Esophagus muscularis mucosa (tissue), 4 donors: ENCODE results near the gene CDH10. TPM values are rescaled to one million over a fixed set of nuclear protein-coding genes. Genes with fewer than 3 reads are reported as not detected.

ENCODE experiments used
- DNase-seq: peaks from one replicate; pipeline ENCODE4 v3.0.0-alpha.2; 2017; ENCODE audit errors: extremely low spot score
- H3K27ac ChIP-seq, 4 donors: fragments of 200-600 bp; sonication (generic); replicated peaks in 1 of 4; 1 replicate in 3 of 4; 2 replicates in 1 of 4; pipeline ENCODE4 v1.5.1; 2016 to 2019; ENCODE audit warnings: mild to moderate bottlenecking in 1 of 4
- H3K27me3 ChIP-seq, 4 donors: fragments of 200-600 bp; sonication (generic); one replicate each; pipeline versions ENCODE4 v1.5.1 to v1.6.0; 2016 to 2019
- H3K36me3 ChIP-seq, 4 donors: fragments of 200-600 bp; sonication (generic); one replicate each; pipeline ENCODE4 v1.5.1; 2016 to 2019
- H3K4me1 ChIP-seq, 4 donors: fragments of 200-600 bp; sonication (generic); one replicate each; pipeline ENCODE4 v1.5.1; 2016 to 2019
- H3K4me3 ChIP-seq, 4 donors: fragments of 200-600 bp; sonication (generic); 1 replicate in 2 of 4; 2 replicates in 2 of 4; pipeline ENCODE4 v1.5.1; 2016 to 2019; ENCODE audit warnings: mild to moderate bottlenecking in 4 of 4, moderate library complexity in 1 of 4
- H3K9me3 ChIP-seq, 4 donors: fragments of 200-600 bp; sonication (generic); 1 replicate in 3 of 4; 2 replicates in 1 of 4; pipeline ENCODE4 v1.5.1; 2016 to 2019
- EP300 ChIP-seq: sonication (generic); formaldehyde crosslinking; IDR thresholded peaks from one replicate; pipeline ENCODE4 v1.6.1; 2017; ENCODE audit warnings: antibody characterized with exemption
- POLR2A ChIP-seq: fragments of 450-650 bp; IDR thresholded peaks from one replicate; pipeline ENCODE4 v1.6.1; 2017; ENCODE audit warnings: antibody characterized with exemption, moderate library complexity, mild to moderate bottlenecking, low read depth
- POLR2AphosphoS5 ChIP-seq, 2 donors: sonication (generic); formaldehyde crosslinking; IDR thresholded peaks; one replicate each; pipeline ENCODE4 v1.6.1; 2017; ENCODE audit warnings: antibody characterized with exemption in 2 of 2
- WGBS: methylation state at CpG from one replicate; pipeline ENCODE4 v1.1.5; 2018; 5-methylcytosine and 5-hydroxymethylcytosine counted together
- intact Hi-C: fragments of 100-400 bp; cut with DNase I; formaldehyde crosslinking; loops from one replicate; pipeline ENCODE4 v1.15.1; 2023
- total RNA-seq, 4 donors: library from RNA; depleted of rRNA; stranded (reverse); fragments of >200 nt; gene quantifications; one replicate each; pipeline versions ENCODE4 v1.1.0 to v1.2.1, GENCODE V29; 2016
- TF ChIP-seq, protein P1 (sequence below), 3 experiments: fragments of 200-600 bp in 2 of 3; fragments of 450-650 bp in 1 of 3; sonication (generic) in 2 of 3; IDR thresholded peaks; one replicate each; pipeline ENCODE4 v1.5.1; 2017 to 2019; ENCODE audit warnings: antibody characterized with exemption in 3 of 3, mild to moderate bottlenecking in 2 of 3, moderate library complexity in 1 of 3

CDH10 gene
- total RNA-seq, 4 donors from 2014 or later, result 0.23 TPM; not detected in 3

GRCh38 chr5:24509943-24510342, 134.8 kb downstream of the CDH10 start:
- Histone ChIP-seq H3K4me1 (no peaks in the 10 kb centered on the region), H3K36me3 (no peaks in the 10 kb centered on the region), H3K27ac (no peak overlapping the region), H3K9me3 (no peaks in the 10 kb centered on the region), H3K27me3 (no peaks in the 10 kb centered on the region), H3K4me3 (no peak overlapping the region)
- WGBS, result 78% methylated on average over 3 of the region's 3 CpGs
- no peak for DNase-seq
- TF ChIP-seq, protein P1, sequence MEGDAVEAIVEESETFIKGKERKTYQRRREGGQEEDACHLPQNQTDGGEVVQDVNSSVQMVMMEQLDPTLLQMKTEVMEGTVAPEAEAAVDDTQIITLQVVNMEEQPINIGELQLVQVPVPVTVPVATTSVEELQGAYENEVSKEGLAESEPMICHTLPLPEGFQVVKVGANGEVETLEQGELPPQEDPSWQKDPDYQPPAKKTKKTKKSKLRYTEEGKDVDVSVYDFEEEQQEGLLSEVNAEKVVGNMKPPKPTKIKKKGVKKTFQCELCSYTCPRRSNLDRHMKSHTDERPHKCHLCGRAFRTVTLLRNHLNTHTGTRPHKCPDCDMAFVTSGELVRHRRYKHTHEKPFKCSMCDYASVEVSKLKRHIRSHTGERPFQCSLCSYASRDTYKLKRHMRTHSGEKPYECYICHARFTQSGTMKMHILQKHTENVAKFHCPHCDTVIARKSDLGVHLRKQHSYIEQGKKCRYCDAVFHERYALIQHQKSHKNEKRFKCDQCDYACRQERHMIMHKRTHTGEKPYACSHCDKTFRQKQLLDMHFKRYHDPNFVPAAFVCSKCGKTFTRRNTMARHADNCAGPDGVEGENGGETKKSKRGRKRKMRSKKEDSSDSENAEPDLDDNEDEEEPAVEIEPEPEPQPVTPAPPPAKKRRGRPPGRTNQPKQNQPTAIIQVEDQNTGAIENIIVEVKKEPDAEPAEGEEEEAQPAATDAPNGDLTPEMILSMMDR (IDR thresholded peaks at IDR 0.05), result no peak
- TF ChIP-seq POLR2AphosphoS5 (IDR thresholded peaks at IDR 0.05), result no peak
- TF ChIP-seq POLR2A, result no peak
- no peak for TF ChIP-seq EP300
- intact Hi-C loops, result no loop called here

DNA sequence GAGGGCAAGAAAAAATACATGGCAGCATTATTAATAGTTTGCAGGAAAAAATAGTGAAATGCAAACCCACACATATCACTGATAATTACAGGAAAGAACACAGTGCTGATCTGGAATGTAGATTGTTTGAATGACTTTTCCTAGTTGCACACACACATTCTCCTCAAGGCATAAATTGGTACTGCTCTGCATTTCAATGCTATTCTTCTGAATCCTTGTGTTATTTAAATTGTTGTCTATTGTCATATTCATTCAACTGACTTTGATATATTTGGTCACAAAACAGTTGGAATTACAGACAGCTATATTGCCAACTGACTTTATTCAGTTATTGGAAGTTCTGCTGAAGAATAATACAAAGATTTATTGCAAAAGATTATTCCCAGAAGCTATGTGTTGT, 139.5 kb downstream of the CDH10 start:
- no peak for DNase-seq
- intact Hi-C loops, result no loop called here
- TF ChIP-seq POLR2AphosphoS5 (IDR thresholded peaks at IDR 0.05) (no peak), POLR2A (no peak), EP300 (no peak)
- TF ChIP-seq, protein P1 (IDR thresholded peaks at IDR 0.05), result no peak

DNA sequence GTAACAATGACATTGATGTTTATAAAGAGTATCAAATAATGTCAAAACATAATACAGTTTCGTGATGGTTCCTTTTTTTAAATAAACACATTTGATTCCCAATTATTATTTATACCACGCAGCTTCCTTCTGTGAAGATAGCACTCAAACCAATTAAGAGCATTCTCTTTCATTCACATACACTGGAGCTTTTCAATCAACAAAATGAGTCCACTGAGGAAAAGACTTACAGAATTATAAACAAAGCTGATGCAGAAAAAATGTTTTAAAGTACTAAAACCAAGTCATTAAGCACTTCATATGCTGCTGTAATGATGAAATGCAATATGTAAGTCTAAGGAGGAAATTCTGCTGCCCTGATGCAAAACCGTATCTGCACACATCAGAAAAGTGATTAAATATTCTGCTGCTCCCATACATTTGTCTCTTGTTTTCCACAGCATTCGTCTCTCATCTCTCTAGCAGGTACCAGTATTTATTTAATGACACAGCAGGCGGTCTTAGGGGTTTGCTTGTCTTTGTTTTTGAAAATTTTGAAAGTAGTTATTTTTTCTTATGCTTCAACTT, 147.1 kb downstream of the CDH10 start:
- Histone ChIP-seq H3K4me3 (no peak overlapping the region), H3K4me1 (no peaks in the 10 kb centered on the region), H3K9me3 (no peaks in the 10 kb centered on the region), H3K27me3 (no peaks in the 10 kb centered on the region), H3K27ac (no peak overlapping the region), H3K36me3 (no peaks in the 10 kb centered on the region)
- no peak for DNase-seq
- 43% methylated on average over 5 of the region's 5 CpGs for WGBS
- TF ChIP-seq POLR2AphosphoS5 (IDR thresholded peaks at IDR 0.05), result no peak
- no peak for TF ChIP-seq POLR2A
- TF ChIP-seq, protein P1 (IDR thresholded peaks at IDR 0.05), result no peak
- TF ChIP-seq EP300, result no peak
- intact Hi-C loops, result no loop called here

More for the DNA sequence above, 139.5 kb downstream of the CDH10 start:
- Histone ChIP-seq H3K27me3 (no peaks in the 10 kb centered on the region), H3K9me3 (no peaks in the 10 kb centered on the region), H3K4me1 (no peaks in the 10 kb centered on the region), H3K27ac (no peak overlapping the region), H3K36me3 (no peaks in the 10 kb centered on the region), H3K4me3 (no peak overlapping the region)

DNA sequence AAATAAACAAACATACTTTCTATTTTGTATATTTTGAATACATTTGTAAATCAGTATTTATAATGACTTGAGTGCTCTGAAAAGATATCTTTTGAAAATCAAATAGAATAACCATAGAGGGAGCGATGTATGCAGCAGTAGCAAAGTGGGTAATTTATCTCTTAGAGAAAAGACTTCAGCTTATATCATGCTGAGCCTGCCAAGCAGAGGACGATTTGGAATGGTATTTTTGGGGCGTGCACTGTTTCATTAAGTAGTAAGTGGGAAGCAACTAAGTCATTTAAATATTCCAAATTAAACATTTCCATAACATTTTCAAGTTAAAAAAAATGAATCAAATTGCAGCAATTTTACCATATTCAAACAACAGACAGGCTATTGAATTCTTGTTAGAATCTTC, 147.6 kb downstream of the CDH10 start:
- TF ChIP-seq, protein P1 (IDR thresholded peaks at IDR 0.05), result no peak
- TF ChIP-seq POLR2A (no peak), EP300 (no peak), POLR2AphosphoS5 (IDR thresholded peaks at IDR 0.05) (no peak)
- intact Hi-C loops, result no loop called here
- 41% methylated on average over 3 of the region's 3 CpGs for WGBS

GRCh38 chr5:24496268-24496667, 148.5 kb downstream of the CDH10 start:
- TF ChIP-seq EP300 (no peak), POLR2AphosphoS5 (IDR thresholded peaks at IDR 0.05) (no peak), POLR2A (no peak)
- TF ChIP-seq, protein P1 (IDR thresholded peaks at IDR 0.05), result no peak
- WGBS, result 51% methylated on average over 2 of the region's 2 CpGs

More for the DNA sequence above, 147.6 kb downstream of the CDH10 start:
- no peaks in the 10 kb centered on the region for H3K4me1 ChIP-seq
- H3K27me3 ChIP-seq, result no peaks in the 10 kb centered on the region
- H3K27ac ChIP-seq, result no peak overlapping the region
- no peak overlapping the region for H3K4me3 ChIP-seq
- DNase-seq, result no peak
- no peaks in the 10 kb centered on the region for H3K36me3 ChIP-seq
- no peaks in the 10 kb centered on the region for H3K9me3 ChIP-seq

More at GRCh38 chr5:24496268-24496667, 148.5 kb downstream of the CDH10 start:
- no peak for DNase-seq
- H3K9me3 ChIP-seq, result no peaks in the 10 kb centered on the region
- H3K27ac ChIP-seq, result no peak overlapping the region
- no peak overlapping the region for H3K4me3 ChIP-seq
- H3K27me3 ChIP-seq, result no peaks in the 10 kb centered on the region
- intact Hi-C loops, result no loop called here
- no peaks in the 10 kb centered on the region for H3K4me1 ChIP-seq
- no peaks in the 10 kb centered on the region for H3K36me3 ChIP-seq
